GM23338 (cell line): ENCODE measurements around the gene FRAT1. TPM values are rescaled to one million over a fixed set of nuclear protein-coding genes. Genes with fewer than 3 reads are reported as not detected.

Experiments
- ATAC-seq: fragments of 200-7000 bp; cut with Tn5 transposase; 3 replicates; pipeline ENCODE4 v1.9.1; 2020
- DNase-seq: peaks from one replicate; pipeline ENCODE4 v3.0.0-alpha.2; 2015; ENCODE audit warnings: low spot score
- H2AFZ ChIP-seq: fragments of 200-600 bp; sonication (generic); 2 replicates; pipeline ENCODE4 v1.8.0; 2016; ENCODE audit warnings: antibody characterized with exemption, mild to moderate bottlenecking, moderate library complexity
- H3F3A ChIP-seq: fragments of 200-600 bp; sonication (generic); replicated peaks from 2 replicates; pipeline ENCODE4 v1.8.0; 2017; ENCODE audit warnings: antibody characterized with exemption, mixed run types, low read depth
- H3K27ac ChIP-seq: fragments of 200-600 bp; sonication (generic); 2 replicates; pipeline ENCODE4 v1.6.1; 2016; ENCODE audit warnings: low read depth
- H3K27me3 ChIP-seq: fragments of 200-600 bp; sonication (generic); 2 replicates; pipeline ENCODE4 v1.8.0; 2016; ENCODE audit warnings: mild to moderate bottlenecking, mixed run types, moderate library complexity; ENCODE audit not compliant: insufficient read depth
- H3K36me3 ChIP-seq: fragments of 200-600 bp; sonication (generic); 2 replicates; pipeline ENCODE4 v1.8.0; 2016; ENCODE audit warnings: mild to moderate bottlenecking; ENCODE audit not compliant: insufficient read depth
- H3K4me1 ChIP-seq: fragments of 200-600 bp; sonication (generic); 2 replicates; pipeline ENCODE4 v1.8.0; 2016; ENCODE audit warnings: mild to moderate bottlenecking, moderate library complexity; ENCODE audit not compliant: insufficient read depth
- H3K4me2 ChIP-seq: fragments of 200-600 bp; sonication (generic); 2 replicates; pipeline ENCODE4 v1.7.1; 2017; ENCODE audit warnings: mixed run types
- H3K4me3 ChIP-seq: fragments of 200-600 bp; sonication (generic); 2 replicates; pipeline ENCODE4 v1.6.1; 2016; ENCODE audit warnings: mixed run types
- H3K79me2 ChIP-seq: fragments of 200-600 bp; sonication (generic); replicated peaks from 2 replicates; pipeline ENCODE4 v1.8.0; 2017; ENCODE audit warnings: mild to moderate bottlenecking; ENCODE audit not compliant: insufficient read depth
- H3K9me2 ChIP-seq: fragments of 200-600 bp; sonication (generic); 2 replicates; pipeline ENCODE4 v1.8.0; 2017; ENCODE audit not compliant: insufficient read depth
- H4K20me1 ChIP-seq: fragments of 200-600 bp; sonication (generic); replicated peaks from 2 replicates; pipeline ENCODE4 v1.8.0; 2017; ENCODE audit warnings: mild to moderate bottlenecking; ENCODE audit not compliant: insufficient read depth
- H3K27ac Mint-ChIP-seq: 2 replicates; pipeline ENCODE4 v1.8.0; 2020; ENCODE audit warnings: inconsistent platforms, mild to moderate bottlenecking, moderate library complexity, mixed read lengths
- H3K27me3 Mint-ChIP-seq: 3 replicates; pipeline ENCODE4 v1.8.0; 2022; ENCODE audit warnings: low read depth, mild to moderate bottlenecking, moderate library complexity, mixed read lengths, inconsistent platforms; ENCODE audit not compliant: insufficient read depth, poor library complexity
- H3K36me3 Mint-ChIP-seq: 3 replicates; pipeline ENCODE4 v1.8.0; 2021; ENCODE audit warnings: low read depth, mild to moderate bottlenecking, inconsistent platforms, moderate library complexity, mixed read lengths
- H3K4me1 Mint-ChIP-seq: 3 replicates; pipeline ENCODE4 v1.8.0; 2020; ENCODE audit warnings: mild to moderate bottlenecking, inconsistent platforms, mixed read lengths
- H3K4me3 Mint-ChIP-seq: 3 replicates; pipeline ENCODE4 v1.8.0; 2021; ENCODE audit warnings: moderate library complexity, mild to moderate bottlenecking, inconsistent platforms, mixed read lengths
- H3K9me3 Mint-ChIP-seq: 3 replicates; pipeline ENCODE4 v1.8.0; 2020; ENCODE audit warnings: moderate library complexity, mild to moderate bottlenecking, inconsistent platforms, mixed read lengths
- CREB1 ChIP-seq: fragments of 250-450 bp; sonication (Bioruptor Pico); IDR thresholded peaks from 2 replicates; pipeline ENCODE4 v1.5.0; 2020; ENCODE audit warnings: low read depth, mild to moderate bottlenecking, moderate library complexity
- EZH2 ChIP-seq: fragments of 200-600 bp; sonication (generic); IDR thresholded peaks from one replicate; pipeline ENCODE4 v1.8.0; 2017; ENCODE audit warnings: antibody characterized with exemption, mild to moderate bottlenecking, low read depth; ENCODE audit not compliant: unreplicated experiment
- JUNB ChIP-seq: IDR thresholded peaks from one replicate; pipeline ENCODE4 v1.6.1; 2016; ENCODE audit warnings: antibody characterized with exemption; ENCODE audit not compliant: unreplicated experiment
- NANOG ChIP-seq: IDR thresholded peaks from 2 replicates; pipeline ENCODE4 v1.6.1; 2016; ENCODE audit warnings: antibody characterized with exemption, borderline replicate concordance
- REST ChIP-seq: IDR thresholded peaks from one replicate; pipeline ENCODE4 v1.6.1; 2018; ENCODE audit warnings: antibody characterized with exemption; ENCODE audit not compliant: unreplicated experiment
- STAT1 ChIP-seq: IDR thresholded peaks from one replicate; pipeline ENCODE4 v1.6.1; 2016; ENCODE audit warnings: antibody characterized with exemption; ENCODE audit not compliant: unreplicated experiment
- ZNF114 ChIP-seq: fragments of 250-450 bp; sonication (Bioruptor Pico); IDR thresholded peaks from 2 replicates; pipeline ENCODE4 v1.5.0; 2020; ENCODE audit warnings: mild to moderate bottlenecking, moderate library complexity
- ZNF331 ChIP-seq: fragments of 250-450 bp; sonication (Bioruptor Pico); IDR thresholded peaks from 2 replicates; pipeline ENCODE4 v1.5.0; 2020; ENCODE audit warnings: low read depth, mild to moderate bottlenecking, moderate library complexity
- ZNF462 ChIP-seq: fragments of 250-450 bp; sonication (Bioruptor Pico); IDR thresholded peaks from 2 replicates; pipeline ENCODE4 v1.5.0; 2020; ENCODE audit warnings: mild to moderate bottlenecking, moderate library complexity
- polyA plus RNA-seq: library from polyadenylated mRNA; unstranded; fragments of >200 nt; fragmentation: Nextera tagmentation; extraction: Ambion mirVana; gene quantifications from 2 replicates; pipeline ENCODE4 v1.2.1, GENCODE V29; 2016
- total RNA-seq: library from RNA; depleted of rRNA; stranded (reverse); fragments of >200 nt; shearing (Covaris generic); gene quantifications from 2 replicates; pipeline ENCODE4 v1.2.3, GENCODE V29; 2014

Gene FRAT1
- total and polyA plus RNA-seq, 2 experiments from 2014 or later = 1.4 to 8.5 TPM

GRCh38 chr10:97336942-97337831 lies 18.1 kb downstream of the FRAT1 start:
- peaks cover 12% of the 10 kb centered on the region for H3K36me3 Mint-ChIP-seq
- H3K27me3 ChIP-seq = no peaks in the 10 kb centered on the region
- H3K4me1 Mint-ChIP-seq = peaks cover 38% of the 10 kb centered on the region
- peaks cover 18% of the 10 kb centered on the region for H3K79me2 ChIP-seq
- peaks cover 20% of the 10 kb centered on the region for H3K27me3 Mint-ChIP-seq
- no peaks in the 10 kb centered on the region for H3K9me3 Mint-ChIP-seq
- H3K27ac Mint-ChIP-seq = peak overlapping the region; percentile 90
- H3K4me2 ChIP-seq = peak overlapping the region; percentile 66
- H3K4me3 Mint-ChIP-seq = peak overlapping the region; percentile 62
- peaks cover 41% of the 10 kb centered on the region for H3K4me1 ChIP-seq
- TF ChIP-seq STAT1 (no peak), CREB1 (peak; percentile 12; the same call in 1 of the 2 replicates), NANOG (0 out of 2 replicates have a peak, but pooled peaks have one; percentile 53)
- no peak overlapping the region for H2AFZ ChIP-seq
- H3F3A ChIP-seq = peaks cover 15% of the 10 kb centered on the region
- peak overlapping the region; percentile 98 for H3K27ac ChIP-seq
- peaks cover 7% of the 10 kb centered on the region; the same call in 1 of the 2 replicates for H4K20me1 ChIP-seq
- H3K4me3 ChIP-seq = peak overlapping the region; percentile 43
- no peaks in the 10 kb centered on the region for H3K9me2 ChIP-seq
- no peaks in the 10 kb centered on the region for H3K36me3 ChIP-seq
- DNase-seq (peak; percentile 79), ATAC-seq (peak; percentile 63)

- H2AFZ ChIP-seq = 0 out of 2 replicates have a peak overlapping the region, but pooled peaks have one; percentile 45
- peaks cover 18% of the 10 kb centered on the region for H3K27me3 Mint-ChIP-seq
- peaks cover 15% of the 10 kb centered on the region for H3F3A ChIP-seq
- no peaks in the 10 kb centered on the region; the same call in 1 of the 2 replicates for H4K20me1 ChIP-seq
- H3K4me2 ChIP-seq = peak overlapping the region; percentile 66
- no peaks in the 10 kb centered on the region for H3K36me3 ChIP-seq
- DNase-seq (peak; percentile 33), ATAC-seq (no peak)
- peak overlapping the region; percentile 43 for H3K4me3 ChIP-seq
- H3K27ac ChIP-seq = peak overlapping the region; percentile 98
- no peaks in the 10 kb centered on the region for H3K9me2 ChIP-seq
- H3K79me2 ChIP-seq = peaks cover 9% of the 10 kb centered on the region
- H3K4me3 Mint-ChIP-seq = peak overlapping the region; percentile 62
- no peaks in the 10 kb centered on the region for H3K9me3 Mint-ChIP-seq
- peaks cover 38% of the 10 kb centered on the region for H3K4me1 Mint-ChIP-seq
- H3K4me1 ChIP-seq = peaks cover 40% of the 10 kb centered on the region
- peak overlapping the region; percentile 90; the same call in 1 of the 2 replicates for H3K27ac Mint-ChIP-seq
- H3K36me3 Mint-ChIP-seq = peaks cover 4% of the 10 kb centered on the region
- no peaks in the 10 kb centered on the region for H3K27me3 ChIP-seq
- TF ChIP-seq ZNF462 (no peak), STAT1 (no peak), JUNB (no peak), NANOG (no peak), REST (no peak), ZNF331 (CRISPR knock-in tag) (no peak), ZNF114 (CRISPR knock-in tag) (no peak), EZH2 (no peak)
Observed at GRCh38 chr10:97338041-97338440, 19.0 kb downstream of the FRAT1 start.
